ENCODE data around the gene TMEM50A.
"Not testable (repeated sequence)": the region's sequence is repeated elsewhere in the genome, so short reads cannot be mapped to it uniquely, and the experiment has no call there.

TMEM50A gene

GRCh38 chr1:25362634-25363559 is 24.8 kb downstream of the TMEM50A start:
- not testable (repeated sequence) for H3K27ac ChIP-seq (ENCODE audit: low read depth, low read length); H3K9ac ChIP-seq (ENCODE audit: low read length); H3K4me1 ChIP-seq (ENCODE audit: control insufficient read depth, insufficient read depth, low read length); H3K9me3 ChIP-seq (ENCODE audit: control insufficient read depth, insufficient read depth, low read depth, low read length); H3K27me3 ChIP-seq (ENCODE audit: control insufficient read depth, insufficient read depth, low read length); H3K4me3 ChIP-seq (ENCODE audit: low read depth, low read length)
- peaks cover 37% of the 10 kb centered on the region for H3K36me3 ChIP-seq (ENCODE audit: control insufficient read depth, insufficient read depth, low read length)

GRCh38 chr1:25369241-25369640 is 31.1 kb downstream of the TMEM50A start:
- H3K9me3 ChIP-seq (ENCODE audit: control insufficient read depth, insufficient read depth, low read depth, low read length), result no peaks in the 10 kb centered on the region
- no peak overlapping the region for H3K4me3 ChIP-seq (ENCODE audit: low read depth, low read length)
- H3K9ac ChIP-seq (ENCODE audit: low read length), result no peak overlapping the region
- H3K27ac ChIP-seq (ENCODE audit: low read depth, low read length), result no peak overlapping the region
- H3K27me3 ChIP-seq (ENCODE audit: control insufficient read depth, insufficient read depth, low read length), result no peaks in the 10 kb centered on the region
- peaks cover 5% of the 10 kb centered on the region; the same call in 1 of the 2 replicates for H3K4me1 ChIP-seq (ENCODE audit: control insufficient read depth, insufficient read depth, low read length)
- no peaks in the 10 kb centered on the region for H3K36me3 ChIP-seq (ENCODE audit: control insufficient read depth, insufficient read depth, low read length)

- H3K4me3 ChIP-seq (ENCODE audit: low read depth, low read length); H3K27ac ChIP-seq (ENCODE audit: low read depth, low read length); H3K27me3 ChIP-seq (ENCODE audit: control insufficient read depth, insufficient read depth, low read length); H3K4me1 ChIP-seq (ENCODE audit: control insufficient read depth, insufficient read depth, low read length); H3K9me3 ChIP-seq (ENCODE audit: control insufficient read depth, insufficient read depth, low read depth, low read length); H3K9ac ChIP-seq (ENCODE audit: low read length); H3K36me3 ChIP-seq (ENCODE audit: control insufficient read depth, insufficient read depth, low read length): not testable (repeated sequence)
These were observed 31.6 kb downstream of the TMEM50A start for GRCh38 chr1:25369691-25370271.

- H3K36me3 ChIP-seq (ENCODE audit: control insufficient read depth, insufficient read depth, low read length); H3K4me3 ChIP-seq (ENCODE audit: low read depth, low read length); H3K9me3 ChIP-seq (ENCODE audit: control insufficient read depth, insufficient read depth, low read depth, low read length); H3K4me1 ChIP-seq (ENCODE audit: control insufficient read depth, insufficient read depth, low read length); H3K9ac ChIP-seq (ENCODE audit: low read length); H3K27me3 ChIP-seq (ENCODE audit: control insufficient read depth, insufficient read depth, low read length); H3K27ac ChIP-seq (ENCODE audit: low read depth, low read length): not testable (repeated sequence)
These were observed 33.6 kb downstream of the TMEM50A start for GRCh38 chr1:25371757-25372156.

- H3K9me3 ChIP-seq (ENCODE audit: control insufficient read depth, insufficient read depth, low read depth, low read length); H3K27me3 ChIP-seq (ENCODE audit: control insufficient read depth, insufficient read depth, low read length); H3K9ac ChIP-seq (ENCODE audit: low read length); H3K4me3 ChIP-seq (ENCODE audit: low read depth, low read length); H3K27ac ChIP-seq (ENCODE audit: low read depth, low read length); H3K36me3 ChIP-seq (ENCODE audit: control insufficient read depth, insufficient read depth, low read length); H3K4me1 ChIP-seq (ENCODE audit: control insufficient read depth, insufficient read depth, low read length): not testable (repeated sequence)
These were observed 40.2 kb downstream of the TMEM50A start for GRCh38 chr1:25378367-25378766.

- H3K9me3 ChIP-seq (ENCODE audit: control insufficient read depth, insufficient read depth, low read depth, low read length); H3K4me1 ChIP-seq (ENCODE audit: control insufficient read depth, insufficient read depth, low read length); H3K36me3 ChIP-seq (ENCODE audit: control insufficient read depth, insufficient read depth, low read length); H3K4me3 ChIP-seq (ENCODE audit: low read depth, low read length); H3K27me3 ChIP-seq (ENCODE audit: control insufficient read depth, insufficient read depth, low read length); H3K27ac ChIP-seq (ENCODE audit: low read depth, low read length); H3K9ac ChIP-seq (ENCODE audit: low read length): not testable (repeated sequence)
These were observed 44.4 kb downstream of the TMEM50A start for GRCh38 chr1:25382543-25382942.

GRCh38 chr1:25383090-25383489 is 45.0 kb downstream of the TMEM50A start:
- H3K9me3 ChIP-seq (ENCODE audit: control insufficient read depth, insufficient read depth, low read depth, low read length); H3K4me3 ChIP-seq (ENCODE audit: low read depth, low read length); H3K27ac ChIP-seq (ENCODE audit: low read depth, low read length); H3K9ac ChIP-seq (ENCODE audit: low read length); H3K36me3 ChIP-seq (ENCODE audit: control insufficient read depth, insufficient read depth, low read length); H3K4me1 ChIP-seq (ENCODE audit: control insufficient read depth, insufficient read depth, low read length); H3K27me3 ChIP-seq (ENCODE audit: control insufficient read depth, insufficient read depth, low read length): not testable (repeated sequence)

GRCh38 chr1:25383875-25384274 is 45.7 kb downstream of the TMEM50A start:
- not testable (repeated sequence) for H3K9me3 ChIP-seq (ENCODE audit: control insufficient read depth, insufficient read depth, low read depth, low read length); H3K4me1 ChIP-seq (ENCODE audit: control insufficient read depth, insufficient read depth, low read length); H3K4me3 ChIP-seq (ENCODE audit: low read depth, low read length); H3K27ac ChIP-seq (ENCODE audit: low read depth, low read length); H3K9ac ChIP-seq (ENCODE audit: low read length); H3K27me3 ChIP-seq (ENCODE audit: control insufficient read depth, insufficient read depth, low read length); H3K36me3 ChIP-seq (ENCODE audit: control insufficient read depth, insufficient read depth, low read length)

- H3K9ac ChIP-seq (ENCODE audit: low read length); H3K36me3 ChIP-seq (ENCODE audit: control insufficient read depth, insufficient read depth, low read length); H3K27ac ChIP-seq (ENCODE audit: low read depth, low read length); H3K4me1 ChIP-seq (ENCODE audit: control insufficient read depth, insufficient read depth, low read length); H3K9me3 ChIP-seq (ENCODE audit: control insufficient read depth, insufficient read depth, low read depth, low read length); H3K4me3 ChIP-seq (ENCODE audit: low read depth, low read length); H3K27me3 ChIP-seq (ENCODE audit: control insufficient read depth, insufficient read depth, low read length): not testable (repeated sequence)
These were observed 49.0 kb downstream of the TMEM50A start for GRCh38 chr1:25387096-25387495.

GRCh38 chr1:25388691-25389090 is 50.6 kb downstream of the TMEM50A start:
- not testable (repeated sequence) for H3K4me1 ChIP-seq (ENCODE audit: control insufficient read depth, insufficient read depth, low read length); H3K27me3 ChIP-seq (ENCODE audit: control insufficient read depth, insufficient read depth, low read length); H3K9me3 ChIP-seq (ENCODE audit: control insufficient read depth, insufficient read depth, low read depth, low read length); H3K27ac ChIP-seq (ENCODE audit: low read depth, low read length); H3K9ac ChIP-seq (ENCODE audit: low read length); H3K36me3 ChIP-seq (ENCODE audit: control insufficient read depth, insufficient read depth, low read length); H3K4me3 ChIP-seq (ENCODE audit: low read depth, low read length)

GRCh38 chr1:25389721-25390120 is 51.6 kb downstream of the TMEM50A start:
- not testable (repeated sequence) for H3K9me3 ChIP-seq (ENCODE audit: control insufficient read depth, insufficient read depth, low read depth, low read length); H3K4me3 ChIP-seq (ENCODE audit: low read depth, low read length); H3K9ac ChIP-seq (ENCODE audit: low read length); H3K27ac ChIP-seq (ENCODE audit: low read depth, low read length); H3K4me1 ChIP-seq (ENCODE audit: control insufficient read depth, insufficient read depth, low read length); H3K27me3 ChIP-seq (ENCODE audit: control insufficient read depth, insufficient read depth, low read length); H3K36me3 ChIP-seq (ENCODE audit: control insufficient read depth, insufficient read depth, low read length)

All from HUES6 (cell line).